Neural cell (in vitro differentiated cells): ENCODE measurements around the gene KLHDC9.

Experiments
- EZH2 ChIP-seq: fragments of 200-600, 300-800 bp; shearing (Covaris generic), sonication (generic); IDR thresholded peaks from 2 replicates; pipeline ENCODE4 v1.6.1; 2014; ENCODE audit warnings: antibody characterized with exemption, low read length, borderline replicate concordance, mild to moderate bottlenecking; ENCODE audit not compliant: insufficient read depth, poor library complexity, severe bottlenecking
- TF ChIP-seq, protein P1 (sequence below): fragments of 450-650 bp; IDR thresholded peaks from 2 replicates; pipeline ENCODE4 v1.5.1; 2014; ENCODE audit warnings: antibody characterized with exemption, mild to moderate bottlenecking, moderate library complexity; ENCODE audit not compliant: poor library complexity, severe bottlenecking

GRCh38 chr1:161081519-161081918 is 16.6 kb upstream of the KLHDC9 start:
- TF ChIP-seq, protein P1, sequence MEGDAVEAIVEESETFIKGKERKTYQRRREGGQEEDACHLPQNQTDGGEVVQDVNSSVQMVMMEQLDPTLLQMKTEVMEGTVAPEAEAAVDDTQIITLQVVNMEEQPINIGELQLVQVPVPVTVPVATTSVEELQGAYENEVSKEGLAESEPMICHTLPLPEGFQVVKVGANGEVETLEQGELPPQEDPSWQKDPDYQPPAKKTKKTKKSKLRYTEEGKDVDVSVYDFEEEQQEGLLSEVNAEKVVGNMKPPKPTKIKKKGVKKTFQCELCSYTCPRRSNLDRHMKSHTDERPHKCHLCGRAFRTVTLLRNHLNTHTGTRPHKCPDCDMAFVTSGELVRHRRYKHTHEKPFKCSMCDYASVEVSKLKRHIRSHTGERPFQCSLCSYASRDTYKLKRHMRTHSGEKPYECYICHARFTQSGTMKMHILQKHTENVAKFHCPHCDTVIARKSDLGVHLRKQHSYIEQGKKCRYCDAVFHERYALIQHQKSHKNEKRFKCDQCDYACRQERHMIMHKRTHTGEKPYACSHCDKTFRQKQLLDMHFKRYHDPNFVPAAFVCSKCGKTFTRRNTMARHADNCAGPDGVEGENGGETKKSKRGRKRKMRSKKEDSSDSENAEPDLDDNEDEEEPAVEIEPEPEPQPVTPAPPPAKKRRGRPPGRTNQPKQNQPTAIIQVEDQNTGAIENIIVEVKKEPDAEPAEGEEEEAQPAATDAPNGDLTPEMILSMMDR: no peak
- TF ChIP-seq EZH2: no peak
